Activated effector memory CD4-positive, alpha-beta T cell treated with Interleukin-2 at 50 U/mL for 16 hours (primary cell): ENCODE results near the gene GFRA4.

ENCODE experiments used
- DNase-seq: peaks from one replicate; pipeline ENCODE4 v3.0.0-alpha.2; 2020

Gene GFRA4

DNA sequence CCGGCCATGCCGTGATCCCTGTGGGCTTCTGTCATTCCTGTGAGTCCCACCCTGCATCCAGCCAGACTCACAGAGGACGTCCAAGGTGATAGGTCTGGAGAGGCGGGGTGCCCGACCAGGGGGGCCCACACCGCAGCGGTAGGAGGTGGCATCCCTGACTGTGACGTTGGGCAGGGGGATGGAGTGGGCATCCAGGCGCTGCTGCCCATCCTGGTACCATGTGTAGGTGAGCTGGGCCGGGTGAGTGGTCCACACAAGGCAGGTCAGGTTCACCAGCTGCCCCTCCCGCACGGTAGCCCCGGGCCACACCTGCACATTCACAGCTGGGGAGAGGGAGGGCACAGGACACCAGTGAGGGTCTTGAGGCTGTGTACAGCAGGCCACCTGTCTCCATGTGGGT, 30.2 kb upstream of the GFRA4 start:
- DNase-seq, result no peak

DNA sequence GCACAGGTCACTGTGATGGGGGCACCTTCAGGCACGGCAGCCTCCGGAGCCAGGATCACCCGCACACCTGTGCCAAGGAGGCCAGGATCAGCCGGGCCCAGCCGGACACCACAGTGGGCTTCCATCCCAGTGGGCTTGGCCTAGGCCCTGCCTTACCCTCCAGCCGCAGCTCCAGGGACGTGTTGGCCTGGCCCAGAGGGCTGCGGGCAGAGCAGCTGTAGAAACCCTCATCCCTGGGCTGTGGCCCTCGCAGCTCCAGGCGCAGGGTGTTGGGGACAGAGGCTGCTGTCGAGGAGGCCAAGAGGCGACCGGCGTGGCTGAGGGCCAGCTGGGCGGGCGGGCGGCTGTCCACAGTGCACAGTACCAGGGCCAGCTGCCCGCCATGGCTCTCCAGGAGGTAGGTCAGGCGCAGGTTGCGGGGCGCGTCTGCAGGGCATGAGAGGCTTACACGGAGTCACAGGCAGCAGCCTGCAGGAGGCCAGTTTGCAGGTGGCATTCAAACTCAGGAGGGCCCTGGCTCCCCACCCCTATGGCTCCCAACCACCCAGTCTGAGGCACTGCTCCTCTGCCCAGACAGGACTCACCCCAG, 29.6 kb upstream of the GFRA4 start:
- DNase-seq, result no peak

DNA sequence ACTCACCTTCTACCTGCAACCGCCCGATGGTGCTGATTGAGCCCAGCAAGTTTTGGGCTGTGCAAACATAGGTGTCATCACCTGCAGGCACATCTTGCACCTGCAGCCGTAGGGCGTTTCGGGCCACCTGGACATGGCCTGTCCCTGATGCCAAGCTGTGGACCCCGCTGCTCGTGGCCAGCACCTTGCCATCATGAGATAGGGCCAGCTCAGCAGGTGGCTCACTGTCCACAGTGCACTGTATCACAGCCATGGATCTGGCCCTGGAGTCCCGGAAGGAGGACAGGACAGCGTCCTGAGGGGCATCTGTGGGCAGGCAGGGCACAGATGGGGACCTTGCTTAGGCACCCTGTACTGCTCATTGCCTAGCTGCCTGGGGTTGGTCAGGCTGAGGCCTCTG, 28.7 kb upstream of the GFRA4 start:
- no peak for DNase-seq

DNA sequence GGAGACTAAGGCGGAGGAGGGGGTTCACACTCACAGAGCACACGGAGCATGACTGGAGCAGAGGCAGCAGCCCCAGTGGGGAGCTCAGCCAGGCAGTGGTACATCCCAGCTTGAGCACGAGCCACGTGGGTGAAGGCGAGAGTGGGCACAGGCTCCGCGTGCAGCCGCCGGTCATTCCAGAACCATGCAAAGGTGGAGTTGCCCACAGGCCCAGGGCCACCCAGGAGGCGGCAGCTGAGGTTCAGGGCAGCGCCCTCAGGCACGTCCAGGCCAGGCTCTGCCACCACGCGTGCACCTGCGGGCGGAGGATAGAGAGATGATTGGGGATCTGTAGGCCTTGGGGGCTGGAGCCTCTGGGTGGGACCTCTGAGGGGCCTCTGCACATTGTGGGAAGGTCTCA, 28.1 kb upstream of the GFRA4 start:
- no peak for DNase-seq

DNA sequence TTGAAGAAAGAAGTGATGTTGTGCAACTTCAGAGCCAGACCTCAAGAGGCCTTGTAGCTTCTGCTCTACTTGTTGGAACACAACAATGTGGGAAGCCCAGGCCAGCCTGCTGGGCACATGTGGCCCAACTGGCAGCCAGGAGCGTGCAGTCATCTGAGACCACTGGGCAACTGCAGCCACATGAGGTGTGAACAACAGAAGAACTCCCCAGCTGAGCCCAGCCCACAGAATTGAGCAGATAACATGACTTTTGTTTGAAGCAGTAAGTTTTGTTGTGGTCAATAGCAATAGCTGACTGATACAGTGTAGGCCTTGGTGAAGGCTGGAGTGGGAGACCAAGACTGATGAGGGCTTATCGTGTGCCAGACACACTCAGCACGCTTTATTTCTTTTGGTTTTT, 27.2 kb upstream of the GFRA4 start:
- DNase-seq, result no peak

DNA sequence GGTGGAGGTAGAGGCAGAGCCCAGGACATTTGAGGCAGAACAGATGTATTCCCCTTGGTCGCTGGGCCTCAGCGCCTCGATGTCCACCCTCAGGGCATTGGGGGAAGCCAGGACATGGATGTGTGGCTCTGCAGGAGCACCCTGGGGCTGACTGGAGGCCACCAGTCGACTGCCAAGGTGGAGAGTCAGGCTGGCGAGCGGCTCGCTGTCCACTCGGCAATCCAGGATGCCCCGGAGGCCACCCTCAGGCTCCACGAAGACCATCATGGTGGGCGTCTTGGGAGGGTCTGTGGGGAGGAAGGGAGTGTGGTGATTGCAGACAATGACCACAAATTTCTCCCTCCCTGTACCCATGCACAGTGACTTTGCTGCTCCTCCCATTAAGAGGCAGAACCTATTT, 26.8 kb upstream of the GFRA4 start:
- no peak for DNase-seq

DNA sequence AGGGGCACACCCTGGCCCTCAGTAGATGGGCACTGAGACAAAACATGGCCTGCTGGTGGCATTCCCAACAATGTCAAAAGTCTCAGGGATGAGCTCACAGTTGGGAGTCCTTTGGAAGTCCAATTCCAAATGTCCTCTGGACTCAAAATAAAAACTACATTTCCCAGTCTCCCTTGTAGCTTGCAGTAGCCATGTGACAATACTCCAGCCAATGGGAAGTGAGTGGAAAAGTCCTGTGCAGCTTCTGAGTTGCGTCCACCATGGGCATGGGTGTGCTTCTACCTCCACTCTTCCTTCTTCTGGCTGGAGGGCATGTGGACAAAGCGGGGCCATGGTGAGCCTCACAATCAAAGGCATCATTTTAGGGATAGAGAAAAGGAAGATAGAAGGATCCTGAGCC, 24.5 kb upstream of the GFRA4 start:
- DNase-seq, result no peak

DNA sequence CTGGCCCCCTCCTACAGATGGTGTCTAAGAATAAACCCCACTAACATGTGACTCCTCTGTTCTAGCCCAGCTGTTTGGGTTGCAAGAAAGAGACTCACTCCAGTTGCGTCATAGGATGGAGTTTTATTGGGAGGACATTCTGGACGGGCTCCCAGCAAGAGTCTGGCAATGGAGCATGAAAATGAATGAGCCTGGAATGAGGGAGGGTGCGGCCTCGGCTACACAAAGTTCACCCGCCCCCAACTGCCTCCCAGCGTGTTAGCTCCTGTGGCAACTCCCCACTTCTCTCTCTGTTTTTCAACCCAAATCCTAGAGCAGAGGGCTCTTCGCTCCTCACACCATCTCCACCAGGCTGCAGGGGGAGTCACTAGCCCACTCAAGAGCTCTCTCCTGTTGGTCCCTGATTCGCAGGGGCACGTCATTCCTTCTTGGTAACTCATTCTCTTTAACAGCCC, 23.7 kb upstream of the GFRA4 start:
- no peak for DNase-seq

DNA sequence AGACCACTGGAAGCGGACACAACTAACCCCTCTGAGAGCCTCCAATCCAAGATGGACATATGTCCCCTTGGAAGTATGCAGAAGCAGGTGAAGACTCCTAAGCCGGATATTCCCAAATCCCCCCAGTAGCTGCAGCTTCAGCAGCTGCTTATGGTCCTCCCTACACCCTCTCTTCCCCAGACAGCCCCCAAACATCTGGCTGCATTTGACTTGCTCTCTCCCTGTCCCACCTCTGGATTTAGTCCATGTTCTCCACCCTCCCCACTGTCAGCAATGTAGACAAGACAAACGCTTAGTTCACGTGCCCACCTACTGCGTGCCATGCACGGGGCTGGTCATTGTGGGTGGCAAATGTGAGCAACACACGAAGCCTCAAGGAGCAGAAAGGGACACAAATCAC, 23.2 kb upstream of the GFRA4 start:
- no peak for DNase-seq

DNA sequence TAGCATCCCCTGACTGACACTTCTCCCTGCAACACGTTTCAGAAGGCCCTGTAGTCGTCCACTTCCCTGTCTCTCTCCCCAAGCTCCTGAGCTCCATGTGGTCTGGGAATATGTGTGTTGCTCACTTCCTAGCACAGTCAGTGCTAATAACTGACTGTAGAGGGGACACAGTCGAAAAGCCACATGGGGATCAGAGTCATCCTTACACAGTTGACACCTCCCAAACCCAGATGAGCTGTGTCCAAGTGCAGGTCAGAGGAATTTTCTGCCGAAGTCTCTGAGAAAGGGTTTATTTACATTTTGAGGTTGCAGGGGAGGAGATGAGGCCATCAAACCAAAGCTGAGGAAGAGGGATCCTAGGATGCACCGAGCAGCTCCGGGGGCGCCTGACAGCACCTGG, 22.1 kb upstream of the GFRA4 start:
- DNase-seq, result no peak

DNA sequence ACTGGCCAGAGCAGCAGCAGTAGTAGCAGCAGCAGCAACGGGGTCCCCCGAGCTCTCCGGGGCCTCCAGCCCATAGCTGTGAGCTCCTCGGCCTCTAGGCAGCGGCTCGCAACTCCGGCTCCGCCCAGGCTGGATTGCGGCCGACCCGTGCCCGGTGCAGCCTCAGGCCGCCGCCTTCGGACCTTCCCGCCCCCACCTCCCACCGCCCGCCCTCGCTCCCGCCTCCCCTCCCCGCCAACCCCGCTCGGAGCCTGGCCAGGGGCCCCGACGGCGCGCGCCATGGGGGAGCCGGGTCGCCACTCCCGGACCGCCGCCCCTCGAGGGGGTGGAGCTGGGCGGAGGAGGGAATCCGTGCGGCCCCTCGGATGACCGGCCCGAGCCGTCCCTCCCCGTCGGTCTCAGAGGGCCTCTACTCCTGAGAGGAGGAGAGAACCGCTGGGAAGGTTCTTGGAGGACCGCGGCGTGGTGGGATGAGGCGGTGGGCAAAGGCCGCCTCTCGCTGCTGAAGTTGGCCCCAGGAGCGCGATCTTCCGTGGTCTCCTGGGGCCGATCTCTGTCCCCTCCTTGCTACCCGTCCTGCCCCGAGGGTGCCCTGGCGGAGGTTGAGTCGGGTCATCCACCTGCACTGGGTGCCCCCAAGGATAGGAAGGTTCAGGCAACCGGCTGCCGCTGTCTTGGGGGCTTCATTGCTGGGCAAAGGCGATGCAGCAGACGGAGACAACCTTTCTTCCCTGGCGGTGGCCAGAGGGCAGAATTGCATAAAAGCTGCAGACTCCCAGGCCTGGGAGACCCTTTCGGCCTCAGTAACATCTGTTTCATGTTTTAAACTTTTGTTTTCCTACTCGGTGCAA, 19.0 kb upstream of the GFRA4 start, which contains the start of gene ADAM33:
Gene ADAM33, minus strand, starts transcription at position 80 of the 851 bp plus-strand sequence. Its CDS starts 6 bp downstream, at position 74.
- DNase-seq, result no peak

DNA sequence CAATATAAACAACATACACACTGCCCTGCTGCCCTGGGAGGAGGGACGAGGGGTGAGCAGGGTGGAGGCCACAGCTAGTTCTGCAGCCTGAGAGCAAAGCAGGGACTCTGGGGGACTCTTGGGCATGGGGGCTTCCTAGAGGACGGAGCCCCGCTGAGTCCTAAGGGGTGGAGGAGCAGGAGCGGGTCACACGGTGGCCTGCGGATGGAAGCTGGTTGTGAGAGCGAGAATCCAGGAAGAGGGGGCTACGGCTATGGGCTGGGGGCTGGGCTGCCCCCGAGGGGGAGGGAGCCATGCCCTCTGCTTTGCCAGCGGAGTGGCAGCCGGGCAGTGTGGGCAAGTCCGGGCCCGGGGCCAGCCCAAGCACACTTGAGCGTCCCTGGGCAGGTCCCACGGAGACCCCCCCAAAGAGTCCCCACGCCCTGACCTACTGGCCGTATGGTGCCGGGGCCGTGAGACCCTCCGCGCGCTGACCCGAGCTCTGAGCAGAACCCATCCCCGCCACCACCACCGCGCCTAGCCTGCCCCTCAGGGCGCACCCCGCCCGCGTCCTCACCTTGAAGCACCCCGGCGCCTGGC, 18.2 kb upstream of the GFRA4 start:
- DNase-seq, result no peak

DNA sequence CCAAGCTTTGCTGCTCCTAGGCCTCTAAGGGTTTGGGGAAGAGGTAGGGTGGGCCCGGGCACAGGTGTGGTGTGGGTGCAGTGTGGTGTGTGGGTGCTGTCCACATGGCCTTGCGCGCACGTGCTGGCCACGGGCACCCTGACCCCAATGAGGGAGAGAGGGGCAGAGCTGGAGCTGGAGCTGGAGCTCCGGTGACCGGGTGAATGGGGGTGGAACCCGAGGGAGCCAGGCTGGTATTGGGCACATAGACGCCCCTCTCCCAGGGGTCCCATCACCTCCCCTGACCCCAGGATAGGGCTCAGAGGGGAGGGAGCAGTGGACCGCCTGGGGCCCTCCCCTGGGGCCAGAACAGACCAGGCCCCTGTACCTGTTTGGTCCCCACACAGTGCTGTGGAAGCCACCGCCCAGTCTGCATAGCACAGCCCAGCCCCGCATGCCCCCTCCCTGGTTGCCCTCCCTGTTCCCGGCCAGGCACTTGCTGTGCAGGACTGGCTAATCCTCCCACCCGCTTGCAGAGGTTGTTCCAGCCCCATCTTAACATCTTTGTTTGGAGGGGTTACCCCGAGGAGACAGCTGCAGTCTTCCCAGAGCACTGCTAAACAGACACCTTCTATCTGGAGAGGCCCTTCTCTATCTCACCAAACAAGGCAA, 17.6 kb upstream of the GFRA4 start:
- no peak for DNase-seq

DNA sequence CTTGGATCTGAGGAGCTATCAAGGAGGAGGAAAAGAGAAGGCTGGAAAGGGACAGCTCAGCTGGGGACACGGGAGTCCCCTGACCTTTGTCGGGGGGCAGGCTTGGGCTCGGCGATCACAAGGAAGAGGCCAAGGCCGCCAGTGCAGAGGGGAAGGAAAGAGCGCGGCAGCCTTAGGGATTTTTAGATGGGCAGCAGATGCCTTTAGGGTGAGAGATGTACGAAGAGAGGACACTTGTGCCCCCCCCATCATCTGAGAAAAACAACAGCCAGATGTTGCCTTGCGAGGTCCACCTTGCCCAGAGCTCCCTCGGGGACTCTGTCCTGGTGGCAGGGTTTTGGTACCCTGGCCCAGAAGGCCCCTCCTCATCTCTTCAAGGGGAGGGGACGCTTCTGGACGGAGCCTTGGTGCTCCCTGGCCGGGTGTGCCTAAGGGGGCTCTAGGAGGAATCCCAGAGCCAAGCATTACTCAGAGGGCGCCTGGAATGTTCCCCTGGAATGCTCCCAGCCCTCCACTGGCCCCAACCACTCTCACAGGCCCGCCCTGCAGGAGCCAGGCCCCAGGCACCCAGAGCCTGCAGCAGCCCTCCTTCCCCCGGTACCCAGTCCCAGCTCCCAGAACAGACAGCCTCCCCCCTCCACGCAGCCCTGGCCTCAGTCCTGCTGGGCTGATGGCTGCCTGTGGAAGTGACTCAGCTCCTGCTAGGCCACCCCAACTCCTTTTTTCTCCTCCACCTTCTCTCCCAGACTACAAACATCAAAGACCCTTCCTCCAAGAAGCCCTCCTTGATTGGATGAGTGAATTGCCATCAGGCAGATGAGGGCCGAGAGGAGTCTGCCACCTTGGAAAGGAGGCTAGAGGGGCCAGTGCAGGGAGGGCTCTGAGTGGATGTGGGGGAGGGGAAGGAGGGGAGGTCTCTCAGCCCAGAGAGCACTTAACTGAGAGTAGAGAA, 16.8 kb upstream of the GFRA4 start:
- DNase-seq, result no peak

DNA sequence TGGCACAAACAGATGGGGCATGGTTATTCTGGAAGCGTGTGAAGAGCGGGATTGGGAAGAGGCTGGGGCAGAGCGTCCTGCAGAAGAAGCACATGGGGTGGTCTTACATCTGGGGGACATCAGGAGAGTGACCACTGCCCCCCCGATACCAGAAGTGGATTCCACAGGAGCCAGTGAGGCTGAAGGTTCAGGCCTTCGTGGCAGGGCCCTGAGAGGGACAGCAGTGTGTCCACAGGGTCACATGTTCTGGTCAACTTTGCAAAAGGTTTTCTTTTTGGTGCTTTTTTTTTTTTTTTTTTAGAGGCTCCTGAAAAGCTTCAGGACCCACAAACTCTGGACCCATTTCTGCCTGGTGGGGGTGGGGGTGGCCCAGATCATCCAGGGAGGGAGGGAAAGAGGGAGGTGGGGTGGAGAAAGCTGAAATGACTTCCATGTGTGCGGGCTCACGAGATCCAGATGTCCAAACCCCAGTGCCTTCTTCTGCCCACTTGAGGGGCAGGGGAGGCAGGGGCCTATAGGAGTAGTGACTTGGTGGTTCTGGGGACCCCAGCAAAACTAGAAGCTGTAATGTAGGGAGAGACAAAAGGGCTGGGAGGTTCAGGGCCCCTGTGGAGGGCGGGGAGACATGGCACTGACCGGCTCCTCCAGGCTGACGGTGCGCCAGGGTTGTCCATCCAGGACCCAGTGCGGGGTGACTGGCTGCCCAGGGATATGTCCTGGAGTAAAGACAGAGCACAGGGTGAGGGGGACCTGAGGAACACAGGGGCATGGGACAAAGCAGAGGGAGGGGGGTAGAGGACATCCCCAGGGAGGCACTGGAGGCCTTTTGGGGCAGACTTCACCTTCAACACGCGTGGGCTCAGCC, 15.9 kb upstream of the GFRA4 start:
- DNase-seq, result no peak

DNA sequence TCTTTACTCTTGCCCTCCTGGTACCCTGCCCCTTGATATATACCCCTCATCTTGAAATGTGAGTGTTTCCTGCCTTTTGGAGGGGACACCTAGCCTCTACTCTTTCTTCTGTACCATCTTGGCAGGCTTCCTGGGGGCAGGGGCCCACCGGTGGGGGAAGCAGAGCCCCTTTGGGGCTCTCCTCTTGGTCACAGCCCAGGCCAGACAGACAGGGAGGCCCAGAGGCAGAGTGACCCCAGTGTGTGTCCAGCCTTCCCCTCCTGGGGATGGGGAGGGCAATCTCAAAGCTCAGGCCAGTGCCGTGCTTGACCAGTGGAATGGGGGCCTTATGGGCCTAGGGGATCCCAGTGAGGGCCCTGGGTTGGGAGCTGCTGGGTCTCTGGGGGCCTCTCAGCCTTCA, 15.0 kb upstream of the GFRA4 start:
- DNase-seq, result no peak

DNA sequence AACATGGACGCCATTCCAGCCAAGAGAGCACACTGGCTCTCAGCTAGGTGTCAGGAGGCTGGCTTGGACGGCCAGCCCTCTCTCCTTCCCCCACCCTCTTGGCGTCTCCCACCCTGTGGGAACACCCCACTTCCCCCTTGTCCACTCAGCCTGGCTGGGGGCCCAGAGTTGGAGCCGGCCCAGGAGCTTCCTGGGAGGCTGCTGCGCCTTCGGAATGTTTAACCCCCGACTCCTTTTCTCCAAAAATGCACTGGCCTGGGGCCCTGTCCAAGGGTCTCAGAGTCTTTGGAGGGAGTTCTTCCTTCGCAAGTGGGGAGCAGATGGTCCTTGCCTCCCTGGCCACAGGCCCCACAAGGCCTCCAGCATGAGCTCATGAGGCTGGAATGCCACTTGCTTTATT, 14.5 kb upstream of the GFRA4 start:
- no peak for DNase-seq

DNA sequence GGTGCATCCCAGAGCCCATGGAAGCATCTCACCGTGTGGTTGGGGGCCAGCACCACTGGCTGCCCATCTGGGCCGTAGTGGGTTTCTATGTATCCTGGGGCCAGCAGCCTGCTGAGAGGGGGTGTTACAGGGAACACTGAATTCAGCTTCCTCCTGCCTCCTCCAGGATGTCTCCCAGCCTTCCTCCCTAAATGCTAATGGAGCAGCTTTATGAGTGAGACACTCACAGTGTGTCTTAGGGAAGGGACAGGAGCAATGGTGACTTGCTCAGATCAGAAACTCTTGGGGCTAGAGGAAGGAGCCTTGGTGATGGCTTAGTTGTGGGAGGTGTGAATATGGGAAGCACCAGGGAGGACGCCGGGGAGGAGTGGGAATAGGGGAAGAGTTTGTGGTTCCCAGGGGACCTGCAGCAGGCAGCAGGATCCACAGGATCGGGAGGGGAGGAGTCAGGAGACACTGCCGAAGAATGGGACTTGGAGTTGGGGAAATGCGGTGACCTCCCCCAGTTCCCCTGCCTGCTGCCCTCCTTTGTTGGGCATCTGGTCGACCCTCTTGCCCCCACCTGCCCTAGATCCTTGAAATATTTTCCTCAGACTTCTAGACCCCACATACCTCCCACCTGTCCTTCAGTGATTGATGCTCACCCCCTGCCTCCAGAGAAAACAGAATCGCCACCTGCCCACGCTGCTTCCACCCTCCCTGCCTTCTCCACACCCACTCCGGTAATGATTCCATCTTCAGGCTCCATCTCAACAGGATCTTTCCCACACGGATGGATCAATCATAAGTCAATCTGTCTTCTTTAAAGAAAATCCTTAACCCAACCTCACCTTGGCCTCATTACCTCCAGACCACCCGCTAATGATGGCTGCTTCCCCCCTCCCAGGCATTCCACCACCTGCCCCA, 12.0 kb upstream of the GFRA4 start:
- DNase-seq, result no peak

DNA sequence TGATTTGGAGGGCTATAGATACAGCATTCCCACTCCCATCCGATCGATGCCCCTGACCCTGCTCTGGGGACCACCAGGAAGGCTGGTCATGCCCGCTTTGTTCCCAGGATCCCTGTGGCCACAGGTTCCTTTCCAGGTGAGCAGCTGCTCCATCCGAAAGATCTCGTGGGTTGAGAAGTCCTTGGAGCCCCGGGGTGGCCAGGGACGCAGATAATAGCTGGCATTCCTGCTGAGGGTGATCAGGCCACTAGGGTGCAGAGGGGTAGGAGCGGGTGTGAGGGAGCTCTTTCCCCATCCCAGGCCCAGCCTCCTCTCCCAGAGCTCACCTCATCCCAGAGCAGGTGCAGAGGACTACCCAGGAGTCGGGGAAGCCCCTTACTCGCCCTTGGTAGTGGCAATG, 11.2 kb upstream of the GFRA4 start:
- no peak for DNase-seq
